HG03378 (cell line): ENCODE measurements around the gene CLIC5.

ENCODE experiments used
- ATAC-seq: cut with Tn5 transposase; IDR thresholded peaks from one replicate; pipeline ENCODE4 v1.9.1; 2021; ENCODE audit warnings: mild to moderate bottlenecking, moderate library complexity; ENCODE audit not compliant: unreplicated experiment

The CLIC5 gene

GRCh38 chr6:45855642-45856394, 159.8 kb downstream of the CLIC5 start:
- ATAC-seq = no peak

- no peak for ATAC-seq
Observed at GRCh38 chr6:45854149-45854742, 161.4 kb downstream of the CLIC5 start.

GRCh38 chr6:45851034-45851400, 164.6 kb downstream of the CLIC5 start:
- ATAC-seq = no peak

- no peak for ATAC-seq
Observed at GRCh38 chr6:45850378-45851033, 165.2 kb downstream of the CLIC5 start.

GRCh38 chr6:45845567-45845966, 170.1 kb downstream of the CLIC5 start:
- no peak for ATAC-seq

- ATAC-seq = no peak
Observed at GRCh38 chr6:45844986-45845385, 170.7 kb downstream of the CLIC5 start.

- ATAC-seq = no peak
Observed at GRCh38 chr6:45843848-45844521, 171.7 kb downstream of the CLIC5 start.

- ATAC-seq = no peak
Observed at GRCh38 chr6:45841062-45841461, 174.6 kb downstream of the CLIC5 start.

- no peak for ATAC-seq
Observed at GRCh38 chr6:45838996-45839395, 176.7 kb downstream of the CLIC5 start.

- no peak for ATAC-seq
Observed at GRCh38 chr6:45838451-45838850, 177.2 kb downstream of the CLIC5 start.

GRCh38 chr6:45837541-45838200, 178.0 kb downstream of the CLIC5 start:
- ATAC-seq = no peak

GRCh38 chr6:45836984-45837383, 178.7 kb downstream of the CLIC5 start:
- ATAC-seq = no peak

GRCh38 chr6:45836438-45836824, 179.2 kb downstream of the CLIC5 start:
- no peak for ATAC-seq

- ATAC-seq = no peak
Observed at GRCh38 chr6:45835721-45836437, 179.8 kb downstream of the CLIC5 start.

GRCh38 chr6:45832063-45832462, 183.6 kb downstream of the CLIC5 start:
- ATAC-seq = no peak
